HepG2 (cell line): ENCODE data around the gene HIC1. TPM values are rescaled to one million over a fixed set of nuclear protein-coding genes. Genes with fewer than 3 reads are reported as not detected.

Experiments
- DPF2 ChIP-seq: sonication (generic); formaldehyde crosslinking; IDR thresholded peaks from 2 replicates; pipeline ENCODE4 v1.4.0; 2020; ENCODE audit warnings: mild to moderate bottlenecking, low read depth, missing genetic modification reagents, borderline replicate concordance
- DR1 ChIP-seq: sonication (generic); formaldehyde crosslinking; IDR thresholded peaks from 2 replicates; pipeline ENCODE4 v1.8.0; 2021; ENCODE audit warnings: mild to moderate bottlenecking, missing genetic modification reagents, inconsistent platforms
- FOXO4 ChIP-seq: sonication (generic); formaldehyde crosslinking; conservative IDR thresholded peaks from 2 replicates; pipeline ENCODE4 v1.8.1; 2023; ENCODE audit warnings: missing genetic modification reagents
- GPN1 ChIP-seq: sonication (generic); formaldehyde crosslinking; IDR thresholded peaks from 2 replicates; pipeline ENCODE4 v1.5.1; 2020; ENCODE audit warnings: missing genetic modification reagents, borderline replicate concordance
- HCFC1 ChIP-seq: fragments of 150-350 bp; IDR thresholded peaks from 2 replicates; pipeline ENCODE4 v1.6.1; 2014; ENCODE audit warnings: low read depth, low read length
- HNRNPK ChIP-seq: fragments of 200-400 bp; formaldehyde crosslinking; IDR thresholded peaks from 2 replicates; pipeline ENCODE4 v1.6.1; 2018; ENCODE audit warnings: low read length, low read depth, moderate library complexity, mild to moderate bottlenecking; ENCODE audit not compliant: poor library complexity, severe bottlenecking
- KDM6A ChIP-seq: IDR thresholded peaks from 2 replicates; pipeline ENCODE4 v1.6.1; 2016; ENCODE audit warnings: low read depth
- KLF6 ChIP-seq: IDR thresholded peaks from 2 replicates; pipeline ENCODE4 v1.8.0; 2016; ENCODE audit warnings: missing biosample characterization, missing genetic modification reagents
- MATR3 ChIP-seq: sonication (generic); formaldehyde crosslinking; IDR thresholded peaks from 2 replicates; pipeline ENCODE4 v1.4.0; 2020; ENCODE audit warnings: missing genetic modification reagents
- NFKBIZ ChIP-seq: IDR thresholded peaks from 2 replicates; pipeline ENCODE4 v1.6.1; 2018; ENCODE audit warnings: missing genetic modification reagents, missing compliant biosample characterization
- PCBP2 ChIP-seq: fragments of 200-400 bp; formaldehyde crosslinking; optimal IDR thresholded peaks from 2 replicates; pipeline ENCODE3; 2018; ENCODE audit warnings: low read length, low read depth; ENCODE audit not compliant: poor library complexity, severe bottlenecking
- RAD51 ChIP-seq: fragments of 450-650 bp; IDR thresholded peaks from 2 replicates; pipeline ENCODE4 v1.6.1; 2016; ENCODE audit warnings: borderline replicate concordance
- SETDB1 ChIP-seq: sonication (generic); formaldehyde crosslinking; IDR thresholded peaks from 2 replicates; pipeline ENCODE4 v1.5.1; 2020; ENCODE audit warnings: missing genetic modification reagents, mild to moderate bottlenecking, borderline replicate concordance
- THAP9 ChIP-seq: sonication (generic); formaldehyde crosslinking; IDR thresholded peaks from 2 replicates; pipeline ENCODE4; 2020; ENCODE audit warnings: missing genetic modification reagents, mild to moderate bottlenecking, borderline replicate concordance
- YEATS4 ChIP-seq: sonication (generic); formaldehyde crosslinking; IDR thresholded peaks from 2 replicates; pipeline ENCODE4 v1.4.0; 2020; ENCODE audit warnings: missing genetic modification reagents, borderline replicate concordance
- ZBTB33 ChIP-seq: sonication (generic); formaldehyde crosslinking; IDR thresholded peaks from 2 replicates; pipeline ENCODE4 v1.4.0; 2020; ENCODE audit warnings: missing genetic modification reagents
- ZNF124 ChIP-seq: sonication (generic); formaldehyde crosslinking; IDR thresholded peaks from 2 replicates; pipeline ENCODE4 v1.4.0; 2020; ENCODE audit warnings: missing genetic modification reagents
- ZNF17 ChIP-seq: sonication (generic); formaldehyde crosslinking; IDR thresholded peaks from 2 replicates; pipeline ENCODE4 v1.5.0; 2020; ENCODE audit warnings: mild to moderate bottlenecking, missing genetic modification reagents
- ZNF207 ChIP-seq: fragments of 450-650 bp; IDR thresholded peaks from 2 replicates; pipeline ENCODE4 v1.6.1; 2016; ENCODE audit warnings: antibody characterized with exemption, borderline replicate concordance
- ZNF484 ChIP-seq: sonication (generic); formaldehyde crosslinking; IDR thresholded peaks from 2 replicates; pipeline ENCODE4 v1.5.1; 2020; ENCODE audit warnings: mild to moderate bottlenecking, low read depth, missing genetic modification reagents, borderline replicate concordance
- polyA plus RNA-seq, 8 experiments: library from polyadenylated mRNA; depleted of rRNA in 3 of 8; stranded (reverse) in 7 of 8; unstranded in 1 of 8; fragments of >200 nt; fragmentation: Illumina TruSeq in 4 of 8; extraction: Trizol in 4 of 8; gene quantifications; 2 replicates each; pipeline versions ENCODE4 v1.2.1 to v1.2.3, GENCODE V29; 2011 to 2016; ENCODE audit warnings: low read depth in 4 of 8, missing spikeins in 1 of 8, mixed read lengths in 1 of 8; ENCODE audit not compliant: insufficient read depth in 1 of 8
- total RNA-seq, 5 experiments: library from RNA; depleted of rRNA; stranded (reverse); fragments of >200 nt; fragmentation: Illumina TruSeq; extraction: Trizol; gene quantifications; 2 replicates each; pipeline ENCODE4 v1.2.3, GENCODE V29; 2016; ENCODE audit warnings: low read depth in 1 of 5

Gene HIC1
- total and polyA plus RNA-seq, 2 of the 13 experiments (the other 11 are each of a cell fraction or from before 2014, with no cell fraction given): 0.04 to 0.31 TPM

- TF ChIP-seq THAP9 (CRISPR knock-in tag) (no peak), SETDB1 (no peak), ZNF207 (no peak), ZNF17 (CRISPR knock-in tag) (no peak), RAD51 (no peak), GPN1 (no peak), ZNF124 (CRISPR knock-in tag) (no peak), YEATS4 (CRISPR knock-in tag) (no peak), KDM6A (CRISPR knock-in tag) (no peak), DPF2 (CRISPR knock-in tag) (no peak), FOXO4 (CRISPR knock-in tag) (0 out of 2 replicates have a peak, but pooled peaks have one; percentile 6), HCFC1 (no peak), ZBTB33 (CRISPR knock-in tag) (no peak), MATR3 (CRISPR knock-in tag) (no peak), HNRNPK (peak; percentile 90), DR1 (no peak), PCBP2 (no peak), ZNF484 (CRISPR knock-in tag) (no peak), NFKBIZ (CRISPR knock-in tag) (no peak), KLF6 (CRISPR knock-in tag) (no peak)
Measured at GRCh38 chr17:2055292-2056205, 646 bp downstream of the HIC1 start (continued).
